Adipocyte (in vitro differentiated cells): ENCODE measurements around the gene ASH1L.
"Not testable (repeated sequence)": the region's sequence is repeated elsewhere in the genome, so short reads cannot be mapped to it uniquely, and the experiment has no call there.

Experiments
- DNase-seq: peaks from one replicate; pipeline ENCODE4 v3.0.0-alpha.2; 2015; ENCODE audit warnings: low read depth
- H3K27me3 ChIP-seq: replicated peaks from 2 replicates; pipeline ENCODE4 v1.7.0; 2013; ENCODE audit warnings: mild to moderate bottlenecking, low read length, moderate library complexity; ENCODE audit not compliant: control insufficient read depth, insufficient read depth
- H3K36me3 ChIP-seq: 2 replicates; pipeline ENCODE4 v1.7.0; 2013; ENCODE audit warnings: low read length, mild to moderate bottlenecking, moderate library complexity; ENCODE audit not compliant: control insufficient read depth, insufficient read depth, severe bottlenecking
- H3K4me1 ChIP-seq: 2 replicates; pipeline ENCODE4 v1.7.0; 2013; ENCODE audit warnings: mild to moderate bottlenecking, low read length, moderate library complexity; ENCODE audit not compliant: control insufficient read depth, insufficient read depth
- H3K4me3 ChIP-seq: 2 replicates; pipeline ENCODE4 v1.7.0; 2013; ENCODE audit warnings: mild to moderate bottlenecking, low read length, moderate library complexity
- H3K9ac ChIP-seq: 2 replicates; pipeline ENCODE4 v1.7.0; 2013; ENCODE audit warnings: mild to moderate bottlenecking, low read length, moderate library complexity
- H3K9me3 ChIP-seq: 2 replicates; pipeline ENCODE4 v1.7.0; 2013; ENCODE audit warnings: mild to moderate bottlenecking, low read length, moderate library complexity; ENCODE audit not compliant: control insufficient read depth

The ASH1L gene

DNA sequence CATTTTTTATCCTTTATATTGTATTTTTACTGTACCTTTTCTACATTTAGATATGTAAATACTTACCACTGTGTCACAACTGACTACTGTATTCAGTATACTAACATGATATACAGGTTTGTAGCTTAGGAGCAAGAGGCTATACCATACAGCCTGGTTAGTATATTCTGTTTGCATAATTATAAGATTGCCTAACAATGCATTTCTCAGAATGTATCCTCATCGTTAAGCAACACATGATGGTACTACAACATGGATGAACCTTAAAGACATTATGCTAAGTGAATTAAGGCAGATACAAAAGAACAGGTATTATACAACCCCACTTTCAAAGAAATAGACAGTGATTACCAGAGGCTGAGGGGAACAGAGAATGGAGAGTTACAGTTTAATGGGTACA lies 179.2 kb downstream of the ASH1L start:
- H3K4me1 ChIP-seq = peaks cover 17% of the 10 kb centered on the region
- H3K9me3 ChIP-seq = no peaks in the 10 kb centered on the region
- H3K27me3 ChIP-seq = no peaks in the 10 kb centered on the region
- peaks cover 22% of the 10 kb centered on the region for H3K36me3 ChIP-seq
- no peak overlapping the region for H3K9ac ChIP-seq
- no peak overlapping the region for H3K4me3 ChIP-seq
- no peak for DNase-seq

DNA sequence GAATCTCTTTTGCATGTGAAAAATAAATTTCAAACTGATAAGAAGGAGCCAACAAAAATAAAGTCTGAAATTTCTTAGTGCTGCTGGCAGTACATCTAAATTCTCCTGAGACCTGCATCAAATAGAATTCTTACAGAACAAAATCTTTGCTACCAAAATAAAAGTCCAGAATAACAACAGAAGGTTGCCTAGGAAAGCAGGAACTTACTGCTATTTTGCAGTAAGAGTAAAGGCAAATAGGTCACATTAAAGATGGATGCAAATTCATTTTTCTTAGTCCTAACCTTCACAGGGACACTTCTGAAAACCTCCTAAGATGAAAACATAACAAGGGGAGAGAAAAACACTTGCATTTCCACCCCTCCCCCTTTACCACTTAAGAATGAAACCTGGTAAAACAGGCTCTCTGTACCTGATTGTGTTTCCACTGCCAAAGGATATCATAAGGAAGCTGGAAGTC lies 182.9 kb downstream of the ASH1L start:
- peak; percentile 94 for DNase-seq
- H3K36me3 ChIP-seq = peaks cover 29% of the 10 kb centered on the region
- peak overlapping the region; percentile 57 for H3K4me3 ChIP-seq
- peak overlapping the region; percentile 83 for H3K9ac ChIP-seq
- H3K9me3 ChIP-seq = no peaks in the 10 kb centered on the region
- peaks cover 22% of the 10 kb centered on the region for H3K4me1 ChIP-seq
- no peaks in the 10 kb centered on the region for H3K27me3 ChIP-seq

DNA sequence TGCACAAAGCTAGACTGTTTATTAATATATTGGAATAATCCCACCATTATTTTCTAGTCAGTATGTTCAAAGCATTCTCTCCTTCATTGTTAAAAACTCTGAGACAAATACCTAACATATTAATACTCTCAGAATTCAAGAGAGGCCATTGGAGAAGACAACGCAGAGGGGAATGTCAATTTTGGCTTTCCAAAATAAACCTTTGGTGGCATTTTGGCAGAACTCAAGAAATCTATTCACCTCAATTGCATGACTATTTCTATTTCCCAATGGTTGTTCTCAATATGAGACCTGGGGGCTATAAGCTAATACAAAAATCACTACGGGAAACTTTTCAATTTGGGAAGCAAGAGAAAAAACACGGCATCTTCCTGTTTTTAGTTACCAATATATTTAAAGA lies 183.4 kb downstream of the ASH1L start:
- H3K9me3 ChIP-seq = no peaks in the 10 kb centered on the region
- DNase-seq = no peak
- H3K36me3 ChIP-seq = peaks cover 33% of the 10 kb centered on the region
- peaks cover 22% of the 10 kb centered on the region for H3K4me1 ChIP-seq
- no peaks in the 10 kb centered on the region for H3K27me3 ChIP-seq
- peak overlapping the region; percentile 57 for H3K4me3 ChIP-seq
- H3K9ac ChIP-seq = peak overlapping the region; percentile 83

DNA sequence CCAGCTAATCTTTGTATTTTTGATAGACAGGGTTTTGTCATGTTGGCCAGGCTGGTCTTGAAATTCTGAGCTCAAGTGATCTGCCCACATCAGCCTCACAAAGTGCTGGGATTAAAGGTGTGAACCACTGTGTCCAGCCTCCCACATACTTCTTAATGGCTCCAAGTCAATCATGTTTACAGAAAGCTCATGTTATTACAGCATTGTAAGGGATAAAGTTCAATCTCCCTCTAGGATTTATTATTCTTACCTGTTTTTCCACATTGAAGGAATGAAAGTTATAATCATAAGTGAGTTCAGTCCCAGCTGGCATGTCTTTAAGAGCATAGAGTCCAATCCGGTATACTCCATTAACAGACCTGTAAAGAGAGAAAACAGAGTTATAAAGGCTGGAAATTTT lies 202.6 kb downstream of the ASH1L start:
- Histone ChIP-seq H3K9ac (no peak overlapping the region), H3K36me3 (peaks cover 68% of the 10 kb centered on the region), H3K4me3 (no peak overlapping the region), H3K27me3 (no peaks in the 10 kb centered on the region), H3K9me3 (no peaks in the 10 kb centered on the region), H3K4me1 (no peaks in the 10 kb centered on the region)
- no peak for DNase-seq

DNA sequence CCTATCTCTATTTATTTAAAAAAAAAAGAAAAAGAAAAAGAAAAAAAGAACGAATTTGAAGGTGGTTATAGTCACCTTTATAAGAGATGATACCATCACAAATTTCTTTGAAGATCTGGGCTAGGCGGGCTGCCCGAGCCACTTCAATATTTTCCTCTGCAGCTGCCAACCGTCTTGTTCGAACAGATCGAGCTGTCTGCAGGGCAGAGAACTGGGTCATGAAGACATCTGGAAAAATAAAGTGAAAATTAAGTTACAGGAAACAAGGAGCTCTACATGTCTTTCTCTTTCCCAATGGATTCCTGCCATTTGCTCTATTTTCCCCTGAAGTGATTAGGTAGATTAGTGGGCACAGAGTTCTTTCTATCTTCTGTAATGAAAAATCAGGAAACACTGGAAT lies 210.0 kb downstream of the ASH1L start:
- Histone ChIP-seq H3K36me3 (peaks cover 86% of the 10 kb centered on the region), H3K9me3 (no peaks in the 10 kb centered on the region), H3K9ac (no peak overlapping the region), H3K4me1 (no peaks in the 10 kb centered on the region), H3K4me3 (no peak overlapping the region), H3K27me3 (no peaks in the 10 kb centered on the region)
- DNase-seq = no peak

DNA sequence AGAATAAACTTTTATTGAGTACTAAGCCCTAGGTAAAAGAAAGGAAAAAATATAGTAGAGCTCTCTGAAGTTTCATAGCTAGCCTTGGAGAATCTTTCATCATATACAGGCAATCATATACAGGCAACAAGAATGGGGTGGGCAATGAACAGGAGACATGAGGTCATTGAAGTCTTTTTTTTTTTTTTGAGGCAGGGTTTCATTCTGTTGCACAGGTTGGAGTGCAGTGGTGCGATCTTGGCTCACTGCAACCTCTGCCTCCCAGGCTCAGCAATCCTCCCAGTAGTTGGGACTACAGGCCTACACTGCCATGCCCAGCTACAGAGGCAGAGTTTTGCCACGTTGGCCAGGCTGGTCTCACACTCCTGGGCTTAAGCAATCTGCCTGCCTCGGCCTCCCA lies 219.8 kb downstream of the ASH1L start:
- Histone ChIP-seq H3K4me1 (no peaks in the 10 kb centered on the region), H3K4me3 (no peak overlapping the region), H3K9me3 (no peaks in the 10 kb centered on the region), H3K27me3 (no peaks in the 10 kb centered on the region), H3K36me3 (peaks cover 91% of the 10 kb centered on the region), H3K9ac (no peak overlapping the region)
- no peak for DNase-seq

DNA sequence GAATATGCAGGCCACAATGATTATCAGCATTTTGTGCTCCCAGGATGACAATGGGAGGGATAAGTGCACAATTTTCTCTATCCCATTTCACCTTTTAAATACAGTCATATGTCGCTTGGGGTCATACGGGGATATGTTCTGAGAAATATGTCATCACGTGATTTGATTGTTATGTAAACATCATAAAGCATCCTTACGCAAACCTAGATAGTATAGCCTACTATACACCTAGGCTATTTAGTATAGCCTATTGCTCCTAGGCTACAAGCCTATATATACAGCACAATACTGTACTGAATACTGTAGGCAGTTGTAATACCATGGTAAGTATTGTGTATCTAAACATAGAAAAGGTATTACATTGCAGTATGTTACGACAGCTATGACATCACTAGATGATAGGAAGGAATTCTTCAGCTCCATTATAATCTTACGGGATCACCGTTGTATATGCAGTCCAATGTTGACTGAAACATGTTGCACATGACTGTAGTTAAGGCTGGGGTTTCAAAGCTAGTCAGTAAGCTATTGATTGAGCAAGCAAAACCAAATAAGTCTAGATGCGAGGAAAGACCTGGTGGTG lies 223.0 kb downstream of the ASH1L start:
- no peak overlapping the region for H3K4me3 ChIP-seq
- H3K9me3 ChIP-seq = no peaks in the 10 kb centered on the region
- peaks cover 90% of the 10 kb centered on the region for H3K36me3 ChIP-seq
- H3K27me3 ChIP-seq = no peaks in the 10 kb centered on the region
- H3K9ac ChIP-seq = no peak overlapping the region
- H3K4me1 ChIP-seq = no peaks in the 10 kb centered on the region
- peak; percentile 14 for DNase-seq

DNA sequence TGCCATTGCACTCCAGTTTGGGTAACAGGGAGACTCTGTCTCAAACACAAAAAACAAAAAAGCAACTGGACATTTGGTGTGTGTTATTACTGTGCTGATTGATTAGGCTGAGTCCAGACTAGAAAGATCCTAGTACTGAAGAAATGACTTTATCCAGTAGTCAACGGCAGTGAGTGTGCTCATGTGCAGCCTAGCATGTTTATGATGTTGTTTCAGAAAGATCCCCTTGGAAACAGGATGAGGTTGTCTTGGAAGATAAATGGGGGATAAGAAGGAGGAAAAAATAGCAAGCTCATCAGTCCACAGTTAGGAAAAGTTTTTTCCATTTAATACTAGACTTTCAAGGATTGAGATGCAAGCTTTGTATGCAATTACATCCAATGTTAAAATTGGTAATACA lies 227.6 kb downstream of the ASH1L start:
- DNase-seq = no peak
- Histone ChIP-seq H3K9me3 (no peaks in the 10 kb centered on the region), H3K9ac (no peak overlapping the region), H3K27me3 (no peaks in the 10 kb centered on the region), H3K36me3 (peaks cover 71% of the 10 kb centered on the region), H3K4me3 (no peak overlapping the region), H3K4me1 (peaks cover 6% of the 10 kb centered on the region)

DNA sequence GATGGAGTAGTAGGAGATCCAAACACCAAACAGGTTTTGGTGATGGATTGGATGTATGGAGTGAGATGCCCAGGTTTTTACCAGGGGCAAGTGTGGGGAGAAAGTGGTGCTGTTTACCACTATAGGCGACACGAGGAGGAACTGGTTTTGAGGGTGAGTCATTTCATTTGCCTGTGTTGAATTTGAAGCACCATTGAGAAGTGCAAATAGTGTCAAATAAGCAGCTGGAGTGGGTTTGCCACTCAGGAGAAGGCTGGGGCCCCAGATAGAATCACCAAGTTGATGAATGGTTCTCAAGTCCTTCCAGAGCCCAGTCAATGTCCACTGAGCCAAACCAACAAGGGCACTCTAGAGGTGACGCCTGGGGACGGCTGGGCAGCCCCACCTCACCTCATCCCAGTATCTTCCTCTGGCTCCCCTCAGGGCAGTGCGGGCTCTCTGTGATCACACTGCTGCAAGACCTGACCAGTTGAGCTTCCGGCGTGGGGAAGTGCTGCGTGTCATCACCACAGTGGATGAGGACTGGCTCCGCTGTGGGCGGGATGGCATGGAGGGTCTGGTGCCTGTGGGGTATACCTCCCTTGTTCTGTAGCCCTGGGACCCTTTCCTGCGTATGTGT lies 232.5 kb downstream of the ASH1L start:
- no peak overlapping the region for H3K9ac ChIP-seq
- no peak overlapping the region for H3K4me3 ChIP-seq
- peaks cover 16% of the 10 kb centered on the region for H3K4me1 ChIP-seq
- DNase-seq = no peak
- H3K36me3 ChIP-seq = peaks cover 53% of the 10 kb centered on the region
- H3K27me3 ChIP-seq = no peaks in the 10 kb centered on the region
- H3K9me3 ChIP-seq = no peaks in the 10 kb centered on the region

DNA sequence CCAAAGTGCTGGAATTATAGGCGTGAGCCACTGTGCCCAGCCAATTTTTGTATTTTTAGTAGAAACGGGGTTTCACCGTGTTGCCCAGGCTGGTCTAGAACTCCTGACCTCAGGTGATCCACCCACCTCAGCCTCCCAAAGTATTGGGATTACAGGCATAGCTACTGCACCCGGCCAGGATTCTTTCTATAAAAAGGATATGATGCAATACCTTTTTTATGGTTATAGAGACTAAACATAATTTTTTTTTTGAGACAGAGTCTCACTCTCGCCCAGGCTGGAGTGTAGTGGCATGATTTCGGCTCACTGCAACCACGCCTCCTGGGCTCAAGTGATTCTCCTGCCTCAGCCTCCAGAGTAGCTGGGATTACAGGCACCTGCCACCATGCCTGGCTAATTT lies 233.7 kb downstream of the ASH1L start:
- DNase-seq, H3K4me3 ChIP-seq, H3K9ac ChIP-seq, H3K27me3 ChIP-seq, H3K9me3 ChIP-seq: not testable (repeated sequence)
- H3K4me1 ChIP-seq = peaks cover 19% of the 10 kb centered on the region
- H3K36me3 ChIP-seq = peaks cover 47% of the 10 kb centered on the region

DNA sequence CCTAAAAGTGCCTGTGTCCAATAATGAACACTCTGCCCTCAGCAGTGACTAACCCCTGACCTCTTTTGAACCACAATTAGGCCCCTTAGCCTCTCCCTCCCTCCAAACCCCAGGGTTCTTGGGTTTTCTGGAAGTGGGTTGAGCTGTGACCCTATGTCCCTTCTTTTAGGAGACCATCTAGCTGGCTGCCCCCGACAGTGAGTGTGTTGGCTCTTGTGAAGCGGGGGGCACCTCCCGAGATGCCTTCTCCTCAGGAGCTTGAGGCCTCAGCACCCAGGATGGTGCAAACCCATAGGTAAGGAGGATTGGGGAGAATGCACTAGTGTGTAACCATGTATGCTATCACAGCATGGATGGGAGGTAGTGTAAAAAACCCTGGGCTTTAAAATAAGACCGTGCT lies 234.6 kb downstream of the ASH1L start:
- Histone ChIP-seq H3K9me3 (no peaks in the 10 kb centered on the region), H3K36me3 (peaks cover 41% of the 10 kb centered on the region), H3K4me1 (peaks cover 12% of the 10 kb centered on the region), H3K27me3 (no peaks in the 10 kb centered on the region), H3K4me3 (no peak overlapping the region), H3K9ac (no peak overlapping the region)
- no peak for DNase-seq

DNA sequence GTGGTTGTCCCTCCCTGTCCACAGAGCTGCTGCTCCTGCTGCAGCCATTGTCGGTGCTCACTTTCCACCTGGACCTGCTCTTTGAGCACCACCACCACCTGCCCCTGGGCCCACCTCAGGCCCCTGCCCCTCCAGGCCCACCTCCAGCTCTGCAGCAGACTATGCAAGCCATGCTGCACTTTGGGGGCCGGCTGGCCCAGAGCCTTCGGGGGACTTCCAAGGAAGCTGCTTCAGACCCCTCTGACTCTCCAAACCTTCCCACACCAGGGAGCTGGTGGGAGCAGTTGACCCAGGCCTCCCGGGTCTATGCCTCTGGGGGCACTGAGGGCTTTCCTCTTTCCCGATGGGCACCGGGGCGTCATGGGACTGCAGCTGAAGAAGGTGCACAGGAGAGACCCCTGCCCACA lies 236.0 kb downstream of the ASH1L start:
- Histone ChIP-seq H3K4me3 (no peak overlapping the region), H3K9me3 (no peaks in the 10 kb centered on the region), H3K4me1 (peaks cover 23% of the 10 kb centered on the region), H3K27me3 (no peaks in the 10 kb centered on the region), H3K36me3 (peaks cover 41% of the 10 kb centered on the region), H3K9ac (no peak overlapping the region)
- no peak for DNase-seq
